Posterior cingulate gyrus (tissue), 11 donors: ENCODE results near the gene SKP1.

Experiments
- DNase-seq, 10 donors: peaks; one replicate each; pipeline versions ENCODE4 v3.0.0 to v3.0.0-alpha.2; 2020 to 2021; ENCODE audit warnings: mixed read lengths in 3 of 10
- intact Hi-C: fragments of 100-400 bp; cut with DNase I; formaldehyde crosslinking; loops from one replicate; pipeline ENCODE4 v1.15.1; 2023

Gene SKP1

GRCh38 chr5:134118212-134118835 lies 58.4 kb downstream of the SKP1 start:
- intact Hi-C loops, result no loop called here
- DNase-seq, result no peak

- intact Hi-C loops, result no loop called here
- no peak for DNase-seq
Observed at GRCh38 chr5:134116789-134117761, 59.7 kb downstream of the SKP1 start.

GRCh38 chr5:134116286-134116685 lies 60.5 kb downstream of the SKP1 start:
- intact Hi-C loops, result no loop called here
- DNase-seq, result no peak

GRCh38 chr5:134115806-134116175 lies 61.0 kb downstream of the SKP1 start:
- intact Hi-C loops, result no loop called here
- peak in 1 of 10 donors; percentile 63 for DNase-seq

- intact Hi-C loops, result no loop called here
- DNase-seq, result no peak
Observed at GRCh38 chr5:134114886-134115805, 61.6 kb downstream of the SKP1 start.

- intact Hi-C loops, result no loop called here
- DNase-seq, result peak in 4 of 10 donors; percentile 26 to 62 (median 44)
Observed at GRCh38 chr5:134113902-134114875, 62.6 kb downstream of the SKP1 start, which contains the start of gene TCF7. TSS of gene TCF7 (plus strand) at chr5:134114681. CDS start at chr5:134114907, 226 bp downstream.

GRCh38 chr5:134113363-134113889 lies 63.3 kb downstream of the SKP1 start:
- DNase-seq, result no peak
- intact Hi-C loops, result no loop called here

GRCh38 chr5:134112726-134113362 lies 63.9 kb downstream of the SKP1 start:
- DNase-seq, result no peak
- intact Hi-C loops, result no loop called here

- intact Hi-C loops, result no loop called here
Observed at GRCh38 chr5:134111741-134112647, 64.8 kb downstream of the SKP1 start.

GRCh38 chr5:134110382-134110781 lies 66.4 kb downstream of the SKP1 start:
- DNase-seq, result no peak
- intact Hi-C loops, result no loop called here

More at GRCh38 chr5:134111741-134112647, 64.8 kb downstream of the SKP1 start:
- DNase-seq, result no peak

- no peak for DNase-seq
- intact Hi-C loops, result no loop called here
Observed at GRCh38 chr5:134107779-134108178, 69.0 kb downstream of the SKP1 start.

- intact Hi-C loops, result no loop called here
- DNase-seq, result peak in 1 of 10 donors; percentile 65
Observed at GRCh38 chr5:134106991-134107701, 69.6 kb downstream of the SKP1 start.

GRCh38 chr5:134103998-134104654 lies 72.6 kb downstream of the SKP1 start:
- intact Hi-C loops, result no loop called here
- DNase-seq, result peak in 1 of 10 donors; percentile 35

- intact Hi-C loops, result no loop called here
Observed at GRCh38 chr5:134103397-134103796, 73.4 kb downstream of the SKP1 start.

GRCh38 chr5:134101686-134102439 lies 74.9 kb downstream of the SKP1 start:
- intact Hi-C loops, result no loop called here

More at GRCh38 chr5:134103397-134103796, 73.4 kb downstream of the SKP1 start:
- peak in 1 of 10 donors; percentile 12 for DNase-seq

More at GRCh38 chr5:134101686-134102439, 74.9 kb downstream of the SKP1 start:
- DNase-seq, result peak in 9 of 10 donors; percentile 29 to 85 (median 52)
